NCI-H128 (cell line): ENCODE measurements around the gene UBAP2L.
"Not testable (repeated sequence)": the region's sequence is repeated elsewhere in the genome, so short reads cannot be mapped to it uniquely, and the experiment has no call there.

ENCODE experiments used
- DNase-seq: peaks from one replicate; lab custom pipeline; 2025; ENCODE audit not compliant: unreplicated experiment; lab: John Stamatoyannopoulos, UW

UBAP2L gene

DNA sequence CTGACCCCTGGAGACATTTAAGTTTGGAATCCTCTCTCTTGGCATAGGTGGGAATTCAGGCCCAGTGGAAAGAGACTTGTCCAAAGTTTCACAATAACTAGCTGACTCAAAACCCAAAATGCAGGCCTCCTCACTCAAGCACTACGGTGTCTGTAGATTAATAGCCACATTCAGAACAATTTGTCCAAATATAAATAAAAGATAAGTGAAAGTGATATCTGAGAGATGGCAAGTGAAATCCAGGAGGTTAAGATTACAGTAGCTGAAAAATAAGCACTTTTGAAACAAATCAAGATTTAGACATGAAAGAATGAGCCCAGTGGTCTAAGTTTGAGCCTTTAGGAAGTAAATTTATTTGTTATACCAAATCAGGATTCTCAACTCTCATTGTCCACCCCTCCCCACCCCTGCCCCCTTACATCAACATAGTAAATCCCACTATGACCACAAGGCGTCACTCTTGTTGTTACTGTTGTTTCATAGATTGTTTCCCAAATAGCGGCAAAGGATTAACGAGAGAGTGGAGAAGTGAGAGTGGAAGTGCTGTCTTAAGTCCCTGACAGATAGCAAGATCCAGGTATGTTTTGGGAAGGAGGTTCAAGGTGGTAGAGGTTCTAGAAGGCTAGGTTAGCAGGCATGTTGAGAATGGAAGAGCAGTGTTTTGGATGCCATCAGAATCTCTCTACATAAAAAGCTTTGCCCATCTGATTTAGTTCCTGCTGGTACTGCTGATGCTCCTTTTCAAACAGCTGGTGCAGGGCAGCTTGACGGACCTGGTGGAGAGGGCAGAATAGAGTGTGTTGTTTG is 21.8 kb upstream of the UBAP2L start:
- peak; percentile 40 for DNase-seq

DNA sequence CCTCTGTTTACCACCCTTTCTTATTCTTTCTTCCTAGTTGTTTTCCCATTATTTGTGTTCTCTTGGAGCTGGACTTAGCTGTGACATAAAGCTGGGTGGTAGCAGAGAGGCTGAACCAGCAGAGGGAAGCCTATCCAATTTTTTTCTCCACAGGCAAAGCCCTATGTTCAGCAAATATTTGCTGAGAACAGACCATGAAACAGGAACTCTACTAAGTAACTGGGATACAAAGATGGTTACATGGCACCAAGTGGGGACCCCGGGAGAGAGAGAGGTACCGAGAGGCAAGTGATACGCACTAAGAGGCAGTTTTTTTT is 21.2 kb upstream of the UBAP2L start:
- no peak for DNase-seq

DNA sequence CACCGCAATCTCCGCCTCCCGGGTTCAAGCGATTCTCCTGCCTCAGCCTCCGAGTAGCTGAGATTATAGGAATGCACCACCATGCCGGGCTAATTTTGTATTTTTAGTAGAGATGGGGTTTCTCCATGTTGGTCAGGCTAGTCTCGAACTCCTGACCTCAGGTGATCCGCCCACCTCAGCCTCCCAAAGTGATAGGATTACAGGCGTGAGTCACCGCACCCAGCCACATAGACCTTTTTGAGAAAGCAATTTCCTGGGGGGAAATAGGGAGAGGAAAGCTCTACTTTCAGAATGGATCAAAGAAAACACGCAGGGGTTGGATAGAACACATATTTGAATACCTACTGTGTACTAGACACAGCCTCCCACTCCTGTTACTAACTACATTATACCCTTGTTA is 15.0 kb upstream of the UBAP2L start:
- DNase-seq = not testable (repeated sequence)

DNA sequence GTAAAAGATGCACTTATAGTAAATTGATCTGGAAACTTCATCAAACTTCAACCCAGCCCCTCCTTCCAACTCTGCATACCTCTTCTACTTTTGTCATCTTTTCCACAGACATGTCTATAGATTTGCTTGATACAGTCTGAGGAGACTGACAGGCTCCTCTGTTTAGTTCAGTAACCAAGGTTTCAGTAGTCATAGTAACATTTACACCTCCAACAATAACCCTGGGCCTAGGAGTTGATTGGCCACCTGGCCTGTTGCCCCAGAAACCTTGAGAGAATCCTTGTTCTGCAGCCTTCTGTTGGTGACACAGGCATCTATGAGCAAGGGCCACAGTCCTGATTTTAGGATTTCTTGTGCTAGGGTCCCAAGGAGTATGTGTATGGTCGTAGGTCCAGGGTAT is 14.6 kb upstream of the UBAP2L start, which contains the start of gene CFAP141:
Gene CFAP141 (minus strand): TSS at position 138 of the 400 bp plus-strand sequence. CDS start 26 bp downstream, at position 112.
- DNase-seq = no peak

DNA sequence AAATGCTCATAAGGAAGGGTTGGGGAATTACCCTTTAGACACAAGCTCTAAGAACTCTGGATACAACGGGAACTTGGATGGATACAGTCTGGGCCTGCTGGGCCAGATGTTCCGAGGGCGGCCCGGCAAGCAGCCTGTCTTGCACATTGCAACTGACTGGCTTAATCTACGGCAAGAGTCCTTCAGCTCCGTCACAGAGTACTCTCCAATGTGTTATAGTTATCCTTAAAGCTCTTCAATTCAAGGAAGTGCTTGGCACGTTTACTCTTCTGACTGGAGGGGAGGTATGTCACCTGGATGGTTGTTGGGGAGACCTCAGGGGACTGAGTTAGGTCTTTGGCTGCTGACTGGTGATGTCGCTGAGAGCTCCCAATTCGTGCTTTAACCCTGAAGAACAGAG is 13.5 kb upstream of the UBAP2L start:
- DNase-seq = no peak

DNA sequence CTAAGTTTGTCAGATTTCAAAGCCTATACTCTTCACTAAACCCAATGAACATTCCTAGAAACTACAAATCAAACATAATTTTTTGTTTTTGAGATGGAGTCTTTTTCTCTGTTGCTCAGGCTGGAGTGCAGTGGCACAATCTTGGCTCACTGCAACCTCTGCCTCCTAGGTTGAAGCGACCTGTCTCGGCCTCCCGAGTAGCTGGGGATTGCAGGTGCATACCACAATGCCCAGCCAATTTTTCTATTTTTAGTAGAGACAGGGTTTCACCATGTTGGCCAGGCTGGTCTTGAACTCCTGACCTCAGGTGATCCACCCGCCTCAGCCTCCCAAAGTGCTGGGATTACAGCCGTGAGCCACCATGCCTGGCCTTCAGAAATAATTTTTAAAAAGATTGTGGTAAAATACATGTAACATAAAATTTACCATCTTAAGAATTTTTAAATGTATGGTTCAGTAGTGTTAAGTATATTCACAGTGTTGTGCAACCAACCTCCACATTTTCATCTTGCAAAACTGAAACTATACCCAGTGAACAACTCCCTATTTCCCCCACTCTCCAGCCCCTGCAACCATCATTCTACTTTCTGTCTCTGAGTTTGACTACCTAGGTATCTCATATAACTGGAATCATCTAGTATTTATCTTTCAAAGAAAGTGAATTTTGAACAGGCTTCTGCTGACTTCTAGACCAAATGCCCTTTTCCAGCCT is 11.9 kb upstream of the UBAP2L start:
- no peak for DNase-seq

DNA sequence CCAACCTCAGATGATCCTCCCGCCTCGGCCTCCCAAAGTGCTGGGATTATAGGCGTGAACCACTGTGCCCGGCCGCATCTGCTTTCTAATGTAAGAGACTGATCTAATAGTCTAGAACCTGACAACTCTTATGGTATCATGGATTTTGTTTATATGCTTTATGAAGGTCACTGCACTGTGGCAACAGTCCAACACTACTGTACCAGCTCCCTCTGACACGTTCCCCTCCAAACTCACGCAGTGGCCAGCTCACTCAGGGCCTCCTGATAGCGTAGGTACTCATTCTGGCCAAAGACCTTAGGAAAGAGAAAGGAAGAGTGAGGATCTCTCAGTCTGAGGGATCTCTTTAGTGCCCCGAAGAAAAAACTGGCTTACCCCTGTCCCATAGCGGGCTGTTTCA is 8.7 kb upstream of the UBAP2L start:
- DNase-seq = no peak

DNA sequence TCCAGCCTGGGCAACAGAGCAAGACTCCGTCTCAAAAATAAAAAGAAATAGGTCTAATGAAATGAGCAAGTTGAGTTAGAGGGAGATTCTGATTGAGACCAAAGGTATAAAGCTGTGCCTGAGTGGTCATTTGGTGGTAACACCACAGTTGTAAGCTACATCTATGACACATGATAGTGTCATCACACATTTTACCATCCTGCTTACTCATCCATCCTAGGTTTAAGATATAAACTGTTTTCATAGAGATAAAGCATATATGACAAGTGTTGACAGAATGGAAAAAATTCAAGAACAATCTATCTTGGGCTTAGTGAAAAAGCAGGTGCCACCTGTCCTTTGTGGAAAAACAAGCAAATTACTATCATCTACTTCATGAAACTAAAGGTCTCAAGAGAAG is 7.5 kb upstream of the UBAP2L start:
- no peak for DNase-seq

DNA sequence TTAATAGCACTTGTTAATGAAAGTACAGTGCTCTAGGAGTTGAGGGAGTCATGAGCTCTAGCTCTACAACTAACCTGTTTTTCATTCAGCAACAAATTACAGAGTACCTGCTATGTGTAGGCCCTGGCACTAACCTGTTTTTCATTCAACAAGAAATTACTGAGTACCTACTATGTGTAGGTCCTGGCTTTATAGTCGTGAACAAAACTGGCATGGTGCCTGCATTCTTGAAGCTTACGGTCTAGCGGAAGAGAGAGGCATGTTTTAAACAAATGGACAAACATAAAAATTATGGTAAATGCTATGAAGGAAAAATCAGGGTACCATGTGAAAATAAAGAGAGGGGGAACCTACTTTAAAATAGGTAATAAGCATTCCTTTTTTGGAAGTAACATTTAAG is 2.2 kb upstream of the UBAP2L start:
- no peak for DNase-seq

DNA sequence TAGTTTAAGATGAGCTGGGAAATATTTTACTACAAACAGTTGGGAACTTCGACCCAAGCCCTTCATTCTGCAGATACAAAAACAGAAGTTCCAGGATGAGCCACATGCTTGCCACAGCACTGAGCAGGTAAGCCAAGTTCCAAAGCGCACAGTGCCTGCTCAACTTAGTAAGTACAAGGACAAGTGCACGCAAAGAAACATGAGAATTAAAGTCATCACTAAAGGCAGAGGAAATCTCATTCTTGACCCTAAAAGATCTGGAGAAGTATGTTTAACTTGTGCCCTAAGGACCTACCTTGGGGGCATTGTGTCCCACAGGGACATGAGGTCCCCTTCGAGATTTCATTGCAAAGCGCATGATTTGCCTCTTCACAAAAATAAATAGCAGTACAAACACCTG is 1.2 kb upstream of the UBAP2L start:
- no peak for DNase-seq

DNA sequence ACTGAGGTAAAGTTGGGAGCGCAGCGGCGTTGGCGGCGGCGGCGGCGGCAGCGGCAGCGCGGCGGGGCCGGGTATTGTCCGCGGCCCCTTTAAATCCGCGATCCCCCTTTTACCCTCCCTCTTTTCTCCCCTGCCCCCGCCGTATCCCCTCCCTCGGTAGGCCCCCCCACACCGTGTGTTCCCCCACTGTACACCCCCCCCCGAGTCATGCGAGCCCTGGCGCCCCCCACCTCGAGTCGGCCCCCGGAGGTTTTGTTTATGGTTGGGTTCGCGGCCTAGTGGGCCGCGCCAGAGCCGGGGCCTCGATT is 169 bp downstream of the UBAP2L start:
- no peak for DNase-seq

DNA sequence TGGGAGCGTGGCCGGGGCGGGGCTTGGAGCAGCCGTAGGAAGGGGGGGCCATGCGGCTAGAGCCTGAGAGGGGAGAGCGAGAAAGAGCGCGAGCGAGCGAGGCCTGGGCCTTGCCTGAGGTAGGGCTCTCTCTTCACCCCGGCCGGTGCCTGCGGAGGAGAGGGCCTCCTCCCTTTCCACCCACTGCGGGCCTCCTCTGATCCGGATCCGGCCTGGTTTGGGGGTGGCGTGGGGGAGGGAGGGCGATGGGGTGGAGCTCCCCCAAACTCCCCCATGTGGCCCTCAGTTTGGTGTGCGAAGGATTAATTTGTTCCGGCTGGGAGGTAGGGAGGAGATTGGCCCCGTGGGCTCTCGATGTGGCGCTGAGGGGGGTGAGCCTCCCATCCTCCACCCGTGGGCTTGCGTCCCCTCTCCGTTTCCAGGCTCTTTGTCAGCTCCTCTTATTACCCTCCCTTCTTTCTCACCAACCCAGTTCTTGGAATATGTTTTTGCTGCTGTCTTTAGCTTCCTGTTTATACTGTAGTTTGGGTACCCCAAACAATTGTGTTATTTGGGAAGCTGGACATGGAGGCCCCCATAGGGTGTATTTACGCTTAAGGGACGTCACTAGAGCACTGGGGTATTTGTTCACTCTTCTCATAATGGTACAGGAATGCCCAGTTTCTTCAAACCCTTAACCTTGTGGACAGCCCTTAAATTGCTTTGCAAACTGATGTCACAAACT is 685 bp downstream of the UBAP2L start:
- DNase-seq = no peak

DNA sequence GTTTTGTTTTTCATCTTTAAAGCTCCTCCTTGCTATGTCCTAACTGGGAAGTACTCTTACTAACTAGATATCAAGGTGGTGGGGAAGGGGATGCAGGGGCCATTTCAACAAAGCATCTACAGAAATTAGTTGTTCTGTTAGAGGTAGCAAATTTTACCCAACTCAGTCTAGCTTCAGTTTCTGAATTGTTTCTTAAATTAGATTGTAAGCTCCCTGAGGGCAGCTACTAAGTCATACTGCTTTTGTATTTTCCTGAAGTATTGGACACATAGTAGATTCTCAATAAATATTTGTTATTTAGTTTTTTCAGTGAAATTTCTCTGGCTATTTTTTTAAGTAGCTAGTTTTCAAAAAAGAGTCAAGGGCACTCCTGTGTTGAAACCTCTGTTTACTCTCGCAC is 1.8 kb downstream of the UBAP2L start:
- no peak for DNase-seq

DNA sequence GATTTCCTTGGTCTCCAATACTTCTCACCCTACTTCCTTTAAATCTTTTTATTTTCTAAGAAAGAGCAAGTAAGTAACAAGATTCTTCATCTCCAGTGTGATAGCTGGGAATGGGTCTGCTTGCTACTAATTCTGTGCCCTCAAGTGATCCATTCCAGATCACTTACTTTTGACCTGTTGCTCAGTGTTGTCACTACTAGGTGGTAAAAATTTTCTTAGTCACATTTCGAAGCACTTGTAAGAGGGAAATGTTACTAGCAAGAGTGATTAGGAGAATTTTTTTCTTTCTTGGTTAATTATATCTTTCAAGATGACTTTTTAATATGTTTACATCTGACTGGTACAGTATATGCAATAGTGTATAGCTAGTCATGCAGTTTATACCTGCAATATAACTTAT is 2.2 kb downstream of the UBAP2L start:
- no peak for DNase-seq

DNA sequence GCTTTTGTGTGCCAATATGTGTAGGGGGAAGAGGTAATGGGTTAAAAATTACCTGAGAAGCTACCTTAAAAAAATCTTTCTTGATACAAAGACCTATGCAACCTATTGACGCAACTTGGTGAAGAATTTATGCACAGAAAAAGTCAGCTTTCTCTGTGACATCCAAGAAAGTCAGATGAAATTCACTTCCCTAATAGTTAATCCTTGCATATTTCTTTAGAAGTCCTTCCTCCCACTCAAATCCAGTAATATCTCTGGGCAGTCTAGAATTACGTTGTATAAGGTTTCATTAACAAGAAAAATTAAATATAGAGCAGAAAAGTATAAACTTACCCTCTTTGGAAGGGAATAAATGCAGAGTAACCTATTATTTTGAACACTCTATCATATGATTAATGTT is 2.9 kb downstream of the UBAP2L start:
- no peak for DNase-seq

DNA sequence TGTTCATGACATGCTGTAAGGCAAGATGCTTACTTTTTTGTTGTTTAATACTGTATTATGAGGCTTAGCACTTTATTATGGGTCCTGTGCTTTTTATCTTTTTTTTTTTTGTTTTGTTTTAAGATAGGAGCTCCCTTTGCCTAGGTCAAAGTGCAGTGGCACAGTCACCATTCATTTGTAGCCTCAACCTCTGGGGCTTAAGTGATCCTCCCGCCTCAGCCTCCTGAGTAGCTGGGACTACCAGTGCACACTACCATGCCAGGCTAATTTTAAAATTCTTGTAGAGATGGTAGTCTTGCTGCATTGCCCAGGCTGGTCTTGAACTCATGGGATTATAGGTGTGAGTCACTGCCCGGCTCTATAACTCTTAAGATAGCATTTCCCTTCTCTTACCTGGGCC is 4.6 kb downstream of the UBAP2L start:
- no peak for DNase-seq

DNA sequence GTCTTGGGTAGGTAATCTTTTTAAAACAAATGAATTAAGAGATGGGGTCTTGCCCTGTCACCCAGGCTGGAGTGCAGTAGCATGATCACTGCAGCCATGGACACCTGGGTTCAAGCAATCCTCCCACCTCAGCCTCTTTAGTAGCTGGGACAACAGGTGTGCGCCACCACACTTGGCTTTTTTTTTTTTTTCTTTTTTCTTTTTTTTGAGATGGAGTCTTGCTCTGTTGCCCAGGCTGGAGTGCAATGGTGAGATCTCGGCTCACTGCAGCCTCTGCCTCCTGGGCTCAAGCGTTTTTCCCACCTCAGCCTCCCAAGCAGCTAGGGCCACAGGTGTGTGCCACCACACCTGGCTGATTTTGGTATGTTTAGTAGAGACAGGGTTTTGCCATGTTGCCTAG is 10.4 kb downstream of the UBAP2L start:
- DNase-seq = not testable (repeated sequence)

DNA sequence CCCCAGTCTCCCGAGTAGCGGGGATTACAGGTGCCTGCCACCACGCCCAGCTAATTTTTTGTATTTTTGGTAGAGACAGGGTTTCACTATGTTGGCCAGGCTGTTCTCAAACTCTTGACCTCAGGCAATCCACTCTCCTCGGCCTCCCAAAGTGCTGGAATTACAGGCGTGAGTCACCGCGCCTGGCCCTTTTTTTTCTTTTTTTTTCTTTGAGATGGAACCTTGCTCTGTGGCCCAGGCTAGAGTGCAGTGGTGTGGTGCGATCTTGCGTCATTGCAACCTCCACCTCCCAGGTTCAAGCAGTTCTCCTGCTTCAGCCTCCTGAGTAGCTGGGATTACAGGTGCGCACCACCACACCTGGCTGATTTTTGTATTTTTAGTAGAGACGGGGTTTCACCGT is 12.4 kb downstream of the UBAP2L start:
- DNase-seq = not testable (repeated sequence)

DNA sequence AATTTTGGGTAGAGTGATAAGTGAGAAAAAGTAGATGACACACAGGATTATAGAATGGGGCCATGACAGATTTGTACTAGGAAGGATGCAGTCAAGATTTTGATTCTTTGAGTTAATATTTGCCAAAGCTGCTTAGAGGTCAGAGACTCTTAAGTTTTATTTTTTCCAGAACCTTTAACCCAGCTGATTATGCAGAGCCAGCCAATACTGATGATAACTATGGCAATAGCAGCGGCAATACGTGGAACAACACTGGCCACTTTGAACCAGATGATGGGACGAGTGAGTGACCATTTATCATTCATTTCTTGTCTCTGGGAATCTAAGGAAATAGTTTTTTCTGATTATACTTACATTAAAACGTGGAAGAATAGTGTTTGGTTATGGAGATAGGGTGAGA is 16.1 kb downstream of the UBAP2L start:
- no peak for DNase-seq

DNA sequence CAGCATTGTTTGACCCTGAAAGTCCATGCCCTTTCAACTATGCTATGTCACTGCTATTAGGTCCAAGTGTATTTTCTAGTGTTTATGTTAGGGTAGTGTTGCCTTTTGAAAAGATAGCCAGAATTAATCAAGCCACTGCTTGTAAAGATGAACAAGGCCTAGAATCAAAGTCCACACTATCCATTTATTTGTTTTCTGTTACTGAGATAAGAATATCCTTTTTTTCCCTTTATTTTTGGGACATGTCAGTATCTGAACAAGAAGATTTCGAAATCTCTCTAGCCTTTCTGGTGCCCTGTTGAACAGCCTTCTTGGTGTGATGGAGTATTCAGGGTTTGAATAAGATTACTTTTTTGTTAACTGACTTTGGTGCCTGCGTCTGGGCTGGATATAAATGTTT is 16.7 kb downstream of the UBAP2L start:
- DNase-seq = no peak

DNA sequence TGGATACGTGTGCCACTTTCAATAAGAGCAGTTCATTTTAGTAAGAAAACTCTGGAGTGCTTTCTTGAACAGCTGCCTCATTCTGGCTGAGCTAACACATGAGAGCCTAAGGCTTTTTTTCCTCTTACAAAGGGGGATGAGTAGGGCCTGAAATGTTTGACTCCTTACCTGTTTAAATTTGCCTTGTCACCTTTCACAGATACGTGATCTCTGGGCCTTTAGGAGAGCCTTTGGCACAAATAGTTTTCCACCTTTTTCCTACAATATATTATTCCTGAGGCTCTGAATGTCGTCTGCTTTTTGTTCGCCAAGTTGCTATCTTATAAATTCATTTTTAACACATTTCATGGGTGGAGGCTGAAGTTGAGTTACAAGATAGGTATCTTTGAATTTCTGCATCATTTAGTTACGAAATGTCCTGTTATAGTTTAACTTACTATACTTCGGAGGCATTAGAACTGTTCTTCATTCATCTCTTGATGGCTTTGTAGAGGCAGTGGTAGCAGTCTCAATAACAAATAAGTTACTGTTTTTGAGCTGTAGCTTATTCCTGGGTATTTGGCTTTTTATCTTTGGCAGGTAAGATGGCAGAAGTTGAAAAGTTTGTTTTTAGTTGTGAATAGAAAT is 17.2 kb downstream of the UBAP2L start:
- no peak for DNase-seq

DNA sequence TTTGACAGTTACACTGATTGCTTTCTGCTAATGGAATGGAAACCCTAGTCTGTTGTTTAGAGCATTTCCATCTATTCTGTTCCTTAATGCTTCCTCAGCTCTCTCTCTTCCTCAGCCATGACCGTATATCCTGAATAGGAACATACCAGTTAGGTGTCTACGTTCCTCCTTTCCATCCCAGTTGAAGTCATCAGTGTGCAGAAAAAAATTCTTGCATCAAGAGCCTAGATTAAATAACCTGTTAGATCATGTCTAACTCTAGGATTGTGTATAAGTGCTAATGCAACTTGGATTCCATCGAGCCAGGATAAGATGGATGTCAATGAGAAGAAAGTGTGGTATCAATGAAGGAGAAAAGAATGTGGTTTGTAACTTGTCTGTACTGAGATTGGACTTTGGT is 18.7 kb downstream of the UBAP2L start:
- DNase-seq = no peak
